GM19467 (cell line): Measurements from ENCODE around the gene WSCD1.

ENCODE experiments used
- ATAC-seq: cut with Tn5 transposase; IDR thresholded peaks from one replicate; pipeline ENCODE4 v1.9.1; 2021; ENCODE audit warnings: mild to moderate bottlenecking, moderate library complexity; ENCODE audit not compliant: unreplicated experiment

Gene WSCD1

GRCh38 chr17:6059406-6059805 is 10.8 kb upstream of the WSCD1 start:
- ATAC-seq: no peak

GRCh38 chr17:6061290-6061689 is 8.9 kb upstream of the WSCD1 start:
- no peak for ATAC-seq

- ATAC-seq: no peak
Measured at GRCh38 chr17:6064868-6065267, 5.3 kb upstream of the WSCD1 start.

GRCh38 chr17:6065351-6065750 is 4.8 kb upstream of the WSCD1 start:
- no peak for ATAC-seq

GRCh38 chr17:6066183-6066948 is 3.8 kb upstream of the WSCD1 start:
- ATAC-seq: no peak

GRCh38 chr17:6067060-6067459 is 3.1 kb upstream of the WSCD1 start:
- ATAC-seq: no peak

- ATAC-seq: no peak
Measured at GRCh38 chr17:6070430-6070912, 292 bp downstream of the WSCD1 start.

- no peak for ATAC-seq
Measured at GRCh38 chr17:6070913-6071511, 833 bp downstream of the WSCD1 start.

GRCh38 chr17:6071528-6072065 is 1.4 kb downstream of the WSCD1 start:
- ATAC-seq: no peak

- ATAC-seq: no peak
Measured at GRCh38 chr17:6072157-6072556, 2.0 kb downstream of the WSCD1 start.

- no peak for ATAC-seq
Measured at GRCh38 chr17:6072611-6073010, 2.4 kb downstream of the WSCD1 start.

- no peak for ATAC-seq
Measured at GRCh38 chr17:6073620-6074019, 3.4 kb downstream of the WSCD1 start.

GRCh38 chr17:6075050-6075449 is 4.9 kb downstream of the WSCD1 start:
- no peak for ATAC-seq

- no peak for ATAC-seq
Measured at GRCh38 chr17:6075845-6076244, 5.7 kb downstream of the WSCD1 start.

GRCh38 chr17:6077752-6078151 is 7.6 kb downstream of the WSCD1 start:
- ATAC-seq: no peak

- no peak for ATAC-seq
Measured at GRCh38 chr17:6078458-6078871, 8.3 kb downstream of the WSCD1 start.

GRCh38 chr17:6079155-6079888 is 9.1 kb downstream of the WSCD1 start:
- ATAC-seq: no peak

GRCh38 chr17:6079960-6080359 is 9.8 kb downstream of the WSCD1 start:
- ATAC-seq: no peak

- no peak for ATAC-seq
Measured at GRCh38 chr17:6080711-6081430, 10.7 kb downstream of the WSCD1 start.

- ATAC-seq: no peak
Measured at GRCh38 chr17:6082335-6082734, 12.2 kb downstream of the WSCD1 start.
